Endodermal cell (in vitro differentiated cells): ENCODE measurements around the gene SLC22A2. TPM values are rescaled to one million over a fixed set of nuclear protein-coding genes. Genes with fewer than 3 reads are reported as not detected.

Experiments used
- DNase-seq: peaks from one replicate; pipeline ENCODE4 v3.0.0-alpha.2; 2017
- H3K27ac ChIP-seq: 2 replicates; pipeline ENCODE4 v1.5.1; 2013; ENCODE audit warnings: mild to moderate bottlenecking, low read depth, low read length, moderate library complexity
- H3K27me3 ChIP-seq: 2 replicates; pipeline ENCODE4 v1.6.1; 2013; ENCODE audit warnings: mild to moderate bottlenecking, low read length, moderate library complexity; ENCODE audit not compliant: insufficient read depth, control insufficient read depth, poor library complexity, severe bottlenecking
- H3K36me3 ChIP-seq: 2 replicates; pipeline ENCODE4 v1.7.0; 2013; ENCODE audit warnings: mild to moderate bottlenecking, low read length, moderate library complexity; ENCODE audit not compliant: control insufficient read depth, insufficient read depth
- H3K4me1 ChIP-seq: one replicate; pipeline ENCODE4 v1.7.0; 2013; ENCODE audit warnings: low read length; ENCODE audit not compliant: control insufficient read depth, insufficient read depth
- H3K4me3 ChIP-seq: 2 replicates; pipeline ENCODE4 v1.5.1; 2013; ENCODE audit warnings: mild to moderate bottlenecking, low read length, moderate library complexity
- H3K9ac ChIP-seq: 2 replicates; pipeline ENCODE4 v1.6.1; 2013; ENCODE audit warnings: mild to moderate bottlenecking, low read length, moderate library complexity; ENCODE audit not compliant: poor library complexity, severe bottlenecking; ENCODE audit errors: extremely low read depth
- H3K9me3 ChIP-seq: 2 replicates; pipeline ENCODE4 v1.6.1; 2013; ENCODE audit warnings: mild to moderate bottlenecking, low read length, moderate library complexity; ENCODE audit not compliant: control insufficient read depth
- H3K27ac Mint-ChIP-seq: 2 replicates; pipeline ENCODE4 v1.8.0; 2020; ENCODE audit warnings: mixed read lengths
- H3K27me3 Mint-ChIP-seq: 2 replicates; pipeline ENCODE4 v1.8.0; 2021; ENCODE audit warnings: mild to moderate bottlenecking, mixed read lengths; ENCODE audit not compliant: insufficient read depth
- H3K36me3 Mint-ChIP-seq: 2 replicates; pipeline ENCODE4 v1.8.0; 2020; ENCODE audit warnings: low read depth, mixed read lengths
- H3K4me1 Mint-ChIP-seq: 2 replicates; pipeline ENCODE4 v1.8.0; 2020; ENCODE audit warnings: mixed read lengths
- H3K4me3 Mint-ChIP-seq: 2 replicates; pipeline ENCODE4 v1.8.0; 2020; ENCODE audit warnings: mild to moderate bottlenecking, moderate library complexity, mixed read lengths
- H3K9me3 Mint-ChIP-seq: 2 replicates; pipeline ENCODE4 v1.8.0; 2020; ENCODE audit warnings: mild to moderate bottlenecking, mixed read lengths
- CTCF ChIP-seq: fragments of 200-600 bp; sonication (generic); conservative IDR thresholded peaks from 2 replicates; pipeline ENCODE4 v1.5.0; 2021; ENCODE audit warnings: antibody characterized with exemption, mild to moderate bottlenecking
- WGBS, 2 experiments: methylation state at CpG; one replicate each; pipeline versions ENCODE4 v1.1.5 to v1.1.7; 2013; ENCODE audit warnings: missing lambda C conversion rate in 2 of 2, mixed read lengths in 1 of 2; ENCODE audit not compliant: insufficient coverage in 1 of 2, insufficient read length in 1 of 2; 5-methylcytosine and 5-hydroxymethylcytosine counted together
- total RNA-seq, 2 donors: library from RNA; stranded (reverse); fragmentation: NEBNext Ultra II Directional in 1 of 2; extraction: Animal tissue kit (Norgen Biotek cat#: 25700) in 1 of 2; gene quantifications; 2 replicates in 1 of 2; 3 replicates in 1 of 2; pipeline ENCODE4 v1.2.1, GENCODE V29; 2021

SLC22A2 gene
- total RNA-seq, 2 donors from 2014 or later: 0.64 to 1.00 TPM

GRCh38 chr6:160253714-160254113 is 4.9 kb downstream of the SLC22A2 start:
- no peak overlapping the region for H3K27ac Mint-ChIP-seq
- no peaks in the 10 kb centered on the region for H3K36me3 ChIP-seq
- no peak overlapping the region for H3K4me3 ChIP-seq
- WGBS, 2 experiments: 93% methylated on average over 1 of the region's 1 CpG; no CpG with 5 or more reads in 1 of the 2 experiments
- TF ChIP-seq CTCF: no peak
- no peak overlapping the region for H3K27ac ChIP-seq
- no peaks in the 10 kb centered on the region for H3K36me3 Mint-ChIP-seq
- peaks cover 40% of the 10 kb centered on the region for H3K4me1 Mint-ChIP-seq
- no peaks in the 10 kb centered on the region for H3K27me3 ChIP-seq
- no peak overlapping the region for H3K9ac ChIP-seq
- no peak for DNase-seq
- no peak overlapping the region for H3K4me3 Mint-ChIP-seq
- H3K9me3 ChIP-seq: no peaks in the 10 kb centered on the region
- H3K27me3 Mint-ChIP-seq: no peaks in the 10 kb centered on the region
- H3K9me3 Mint-ChIP-seq: no peaks in the 10 kb centered on the region
- peaks cover 9% of the 10 kb centered on the region for H3K4me1 ChIP-seq

DNA sequence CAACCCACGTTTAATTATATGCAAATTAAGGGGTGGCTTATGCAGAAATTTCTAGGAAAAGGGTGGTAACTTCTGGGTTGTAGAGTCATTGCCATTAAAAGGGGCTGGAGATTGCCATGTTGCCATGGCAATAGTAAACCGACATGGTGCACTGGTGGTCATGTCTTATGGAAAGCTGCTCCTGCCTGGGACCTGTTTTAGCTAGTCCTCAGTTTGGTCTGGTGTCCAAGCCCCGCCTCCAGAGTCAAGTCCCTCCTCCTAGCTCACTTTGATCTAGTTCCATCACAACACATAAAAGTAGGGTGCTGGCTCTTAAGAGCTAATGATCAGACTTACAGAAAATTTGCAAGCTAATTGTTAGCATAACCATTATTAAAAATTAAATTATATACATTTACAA is 5.3 kb downstream of the SLC22A2 start:
- H3K9me3 Mint-ChIP-seq: no peaks in the 10 kb centered on the region
- no peak for TF ChIP-seq CTCF
- Histone ChIP-seq H3K27ac (no peak overlapping the region), H3K27me3 (no peaks in the 10 kb centered on the region), H3K9me3 (no peaks in the 10 kb centered on the region), H3K36me3 (no peaks in the 10 kb centered on the region), H3K9ac (no peak overlapping the region), H3K4me3 (no peak overlapping the region), H3K4me1 (peaks cover 9% of the 10 kb centered on the region)
- H3K4me3 Mint-ChIP-seq: no peak overlapping the region
- no peak for DNase-seq
- 0 to 48% methylated on average over 1 to 3 of the region's 3 CpGs for WGBS, 2 experiments
- peaks cover 40% of the 10 kb centered on the region for H3K4me1 Mint-ChIP-seq
- no peak overlapping the region for H3K27ac Mint-ChIP-seq
- H3K27me3 Mint-ChIP-seq: no peaks in the 10 kb centered on the region
- H3K36me3 Mint-ChIP-seq: no peaks in the 10 kb centered on the region

- peaks cover 48% of the 10 kb centered on the region for H3K4me1 Mint-ChIP-seq
Observed at GRCh38 chr6:160252073-160252813, 6.4 kb downstream of the SLC22A2 start.

More at GRCh38 chr6:160252073-160252813, 6.4 kb downstream of the SLC22A2 start:
- Mint-ChIP-seq H3K27ac (no peak overlapping the region), H3K27me3 (no peaks in the 10 kb centered on the region), H3K9me3 (no peaks in the 10 kb centered on the region), H3K36me3 (no peaks in the 10 kb centered on the region), H3K4me3 (no peak overlapping the region)
- no peak for TF ChIP-seq CTCF
- H3K9ac ChIP-seq: no peak overlapping the region
- DNase-seq: no peak
- no peaks in the 10 kb centered on the region for H3K36me3 ChIP-seq
- no peaks in the 10 kb centered on the region for H3K9me3 ChIP-seq
- H3K27ac ChIP-seq: no peak overlapping the region
- H3K4me1 ChIP-seq: peaks cover 9% of the 10 kb centered on the region
- 98 to 100% methylated on average over 1 of the region's 1 CpG for WGBS, 2 experiments
- H3K4me3 ChIP-seq: no peak overlapping the region
- H3K27me3 ChIP-seq: no peaks in the 10 kb centered on the region
